Activated B cell treated with CpG ODN at 0.5 μM for 24 hours (primary cell): ENCODE data around the gene IL15RA. TPM values are rescaled to one million over a fixed set of nuclear protein-coding genes. Genes with fewer than 3 reads are reported as not detected.

Source experiments
- ATAC-seq: fragments of 200-7000 bp; cut with Tn5 transposase; one replicate; pipeline ENCODE4 v1.10.0; 2021; ENCODE audit warnings: low read depth, mild to moderate bottlenecking, moderate library complexity
- CTCF ChIA-PET: fragments of 350-600 bp; sonication (Branson Sonifier 250); formaldehyde crosslinking; loops from one replicate; lab custom pipeline; 2021; ENCODE audit warnings: antibody characterized with exemption; lab: Charles Lee
- POLR2A ChIA-PET: fragments of 350-600 bp; sonication (Branson Sonifier 250); formaldehyde crosslinking; loops from one replicate; lab custom pipeline; 2021; ENCODE audit warnings: antibody characterized with exemption; lab: Charles Lee
- DNase-seq: peaks from one replicate; pipeline ENCODE4 v3.0.0; 2022
- H3K27ac Mint-ChIP-seq: one replicate; pipeline ENCODE4 v1.8.0; 2020; ENCODE audit warnings: mixed read lengths
- H3K27me3 Mint-ChIP-seq: one replicate; pipeline ENCODE4 v1.8.0; 2021; ENCODE audit warnings: mixed read lengths
- H3K36me3 Mint-ChIP-seq: one replicate; pipeline ENCODE4 v1.8.0; 2021; ENCODE audit warnings: low read depth, mixed read lengths
- H3K4me1 Mint-ChIP-seq: one replicate; pipeline ENCODE4 v1.8.0; 2021; ENCODE audit warnings: mixed read lengths
- H3K4me3 Mint-ChIP-seq: one replicate; pipeline ENCODE4 v1.8.0; 2020; ENCODE audit warnings: mild to moderate bottlenecking, mixed read lengths
- H3K9me3 Mint-ChIP-seq: one replicate; pipeline ENCODE4 v1.8.0; 2020; ENCODE audit warnings: mixed read lengths
- CTCF ChIP-seq: fragments of 200-600 bp; IDR thresholded peaks from one replicate; pipeline ENCODE4 v1.8.0; 2022; ENCODE audit warnings: antibody characterized with exemption, mild to moderate bottlenecking
- intact Hi-C: fragments of 100-400 bp; cut with micrococcal nuclease; formaldehyde crosslinking; loops from one replicate; pipeline ENCODE4 v1.15.1; 2024
- total RNA-seq: library from RNA; stranded (reverse); gene quantifications from 2 replicates; pipeline ENCODE4 v1.2.3, GENCODE V29; 2022

IL15RA gene
- total RNA-seq, 1 donor from 2014 or later, result 19.1 TPM

- CTCF ChIA-PET, result interaction anchor here (2.1 kb wide), 1 partner anchor 76 kb away, joined by 7 read pairs; no protein-coding TSS in a partner anchor
- H3K27ac Mint-ChIP-seq, result no peak overlapping the region
- H3K36me3 Mint-ChIP-seq, result peaks cover 52% of the 10 kb centered on the region
Measured at GRCh38 chr10:6011558-6011957, 34.2 kb upstream of the IL15RA start.

GRCh38 chr10:6010569-6010968 lies 33.2 kb upstream of the IL15RA start:
- intact Hi-C loops, result loop anchor here (5.0 kb wide), 1 partner anchor 63 kb away; no protein-coding TSS in a partner anchor
- H3K27ac Mint-ChIP-seq, result no peak overlapping the region
- H3K27me3 Mint-ChIP-seq, result no peaks in the 10 kb centered on the region
- peaks cover 10% of the 10 kb centered on the region for H3K9me3 Mint-ChIP-seq
- ATAC-seq, result no peak
- no peak for TF ChIP-seq CTCF
- no peak for DNase-seq
- peaks cover 31% of the 10 kb centered on the region for H3K4me1 Mint-ChIP-seq
- ChIA-PET CTCF (interaction anchor here (2.1 kb wide), 1 partner anchor 77 kb away, joined by 7 read pairs; no protein-coding TSS in a partner anchor), POLR2A (interaction anchor here (0.6 to 1.8 kb wide), 5 partner anchors 23 to 141 kb away, joined by 3 to 5 read pairs (median 3); partner anchors contain the start of gene IL15RA)
- H3K4me3 Mint-ChIP-seq, result no peak overlapping the region
- peaks cover 43% of the 10 kb centered on the region for H3K36me3 Mint-ChIP-seq

More at GRCh38 chr10:6011558-6011957, 34.2 kb upstream of the IL15RA start:
- H3K27me3 Mint-ChIP-seq, result no peaks in the 10 kb centered on the region
- H3K9me3 Mint-ChIP-seq, result peaks cover 10% of the 10 kb centered on the region
- H3K4me3 Mint-ChIP-seq, result no peak overlapping the region
- POLR2A ChIA-PET, result interaction anchor here (0.5 to 1.8 kb wide), 4 partner anchors 34 to 389 kb away, joined by 3 to 5 read pairs (median 4); partner anchors contain the start of gene IL15RA
- DNase-seq (no peak), ATAC-seq (no peak)
- TF ChIP-seq CTCF, result no peak
- intact Hi-C loops, result loop anchor here (5.0 kb wide), 1 partner anchor 64 kb away; no protein-coding TSS in a partner anchor
- H3K4me1 Mint-ChIP-seq, result peaks cover 31% of the 10 kb centered on the region

DNA sequence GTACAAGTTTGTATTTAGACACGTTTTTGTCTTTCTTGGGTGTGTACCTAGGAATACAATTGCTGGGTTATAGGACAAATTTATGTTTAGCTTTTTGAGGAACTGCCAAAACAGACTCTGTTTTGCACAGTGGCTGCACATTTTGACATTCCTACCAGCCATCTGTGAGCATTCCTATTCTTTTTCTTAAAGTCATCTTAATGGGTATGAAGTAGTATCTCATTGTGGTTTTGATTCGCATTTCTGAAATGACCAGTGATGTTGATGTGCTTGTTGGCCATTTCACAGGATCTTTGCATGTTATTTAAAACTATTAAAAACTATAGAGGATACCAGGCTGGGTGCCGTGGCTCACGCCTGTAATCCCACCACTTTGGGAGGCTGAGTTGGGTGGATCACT lies 32.6 kb upstream of the IL15RA start:
- no peak overlapping the region for H3K4me3 Mint-ChIP-seq
- peaks cover 38% of the 10 kb centered on the region for H3K36me3 Mint-ChIP-seq
- intact Hi-C loops, result loop anchor here (5.0 kb wide), 1 partner anchor 63 kb away; no protein-coding TSS in a partner anchor
- DNase-seq (no peak), ATAC-seq (no peak)
- ChIA-PET POLR2A (interaction anchor here (1.0 to 1.8 kb wide), 3 partner anchors 22 to 90 kb away, joined by 3 to 5 read pairs (median 3); partner anchors contain the start of gene IL15RA), CTCF (interaction anchor here (2.1 kb wide), 1 partner anchor 77 kb away, joined by 7 read pairs; no protein-coding TSS in a partner anchor)
- no peaks in the 10 kb centered on the region for H3K27me3 Mint-ChIP-seq
- H3K9me3 Mint-ChIP-seq, result peaks cover 10% of the 10 kb centered on the region
- H3K4me1 Mint-ChIP-seq, result peaks cover 30% of the 10 kb centered on the region
- H3K27ac Mint-ChIP-seq, result no peak overlapping the region
- TF ChIP-seq CTCF, result no peak

- peak; percentile 56 for ATAC-seq
- CTCF ChIA-PET, result no interaction called here
- no peak for TF ChIP-seq CTCF
- H3K27ac Mint-ChIP-seq, result peak overlapping the region; percentile 54
- intact Hi-C loops, result no loop called here
- POLR2A ChIA-PET, result no interaction called here
- H3K36me3 Mint-ChIP-seq, result peaks cover 31% of the 10 kb centered on the region
- peaks cover 10% of the 10 kb centered on the region for H3K9me3 Mint-ChIP-seq
- no peak for DNase-seq
- H3K4me1 Mint-ChIP-seq, result peaks cover 22% of the 10 kb centered on the region
- no peak overlapping the region for H3K4me3 Mint-ChIP-seq
- no peaks in the 10 kb centered on the region for H3K27me3 Mint-ChIP-seq
Measured at GRCh38 chr10:6009150-6009549, 31.8 kb upstream of the IL15RA start.

- Mint-ChIP-seq H3K27ac (no peak overlapping the region), H3K9me3 (peaks cover 10% of the 10 kb centered on the region), H3K36me3 (peaks cover 27% of the 10 kb centered on the region), H3K4me3 (no peak overlapping the region), H3K27me3 (no peaks in the 10 kb centered on the region), H3K4me1 (peaks cover 18% of the 10 kb centered on the region)
- intact Hi-C loops, result no loop called here
- no peak for ATAC-seq
- no peak for DNase-seq
- TF ChIP-seq CTCF, result no peak
- CTCF ChIA-PET, result no interaction called here
- POLR2A ChIA-PET, result no interaction called here
Measured at GRCh38 chr10:6008497-6009142, 31.3 kb upstream of the IL15RA start.
